Fibroblast of lung (primary cell): Measurements from ENCODE around the gene POLQ. TPM values are rescaled to one million over a fixed set of nuclear protein-coding genes. Genes with fewer than 3 reads are reported as not detected.

Experiments
- DNase-seq, 2 donors: peaks; one replicate each; pipeline versions ENCODE4 v3.0.0 to v3.0.0-alpha.2; 2010; ENCODE audit warnings: low read depth in 2 of 2
- H2AFZ ChIP-seq: 2 replicates; pipeline ENCODE4 v1.5.1; 2012; ENCODE audit warnings: low read length, control low read depth, inconsistent platforms
- H3K27ac ChIP-seq: 2 replicates; pipeline ENCODE4 v1.5.1; 2011; ENCODE audit warnings: low read length, control low read depth; ENCODE audit not compliant: insufficient read depth
- H3K27me3 ChIP-seq: 2 replicates; pipeline ENCODE4 v1.5.1; 2011; ENCODE audit warnings: mild to moderate bottlenecking, low read length; ENCODE audit not compliant: control insufficient read depth, insufficient read depth
- H3K36me3 ChIP-seq: 2 replicates; pipeline ENCODE4 v1.5.1; 2011; ENCODE audit warnings: low read length; ENCODE audit not compliant: control insufficient read depth, insufficient read depth
- H3K4me1 ChIP-seq: 2 replicates; pipeline ENCODE4 v1.5.1; 2011; ENCODE audit warnings: low read length; ENCODE audit not compliant: control insufficient read depth, insufficient read depth; ENCODE audit errors: extremely low read depth
- H3K4me2 ChIP-seq: 2 replicates; pipeline ENCODE4 v1.5.1; 2011; ENCODE audit warnings: low read length, control low read depth; ENCODE audit not compliant: insufficient read depth; ENCODE audit errors: extremely low read depth
- H3K4me3 ChIP-seq, 4 experiments: fragments of 200-600 bp in 1 of 4; sonication (generic) in 1 of 4; replicated peaks in 1 of 4; 2 replicates each; pipeline ENCODE4 v1.5.1; 2011 to 2016; ENCODE audit warnings: low read length in 4 of 4, low read depth in 3 of 4, mild to moderate bottlenecking in 3 of 4, control low read depth in 2 of 4, inconsistent platforms in 1 of 4, mixed read lengths in 1 of 4; ENCODE audit not compliant: insufficient read depth in 1 of 4; ENCODE audit errors: control extremely low read depth in 1 of 4
- H3K79me2 ChIP-seq: 2 replicates; pipeline ENCODE4 v1.5.1; 2012; ENCODE audit warnings: mild to moderate bottlenecking, low read length, inconsistent platforms; ENCODE audit not compliant: control insufficient read depth, insufficient read depth
- H3K9ac ChIP-seq: 2 replicates; pipeline ENCODE4 v1.5.1; 2011; ENCODE audit warnings: mild to moderate bottlenecking, low read length, control low read depth; ENCODE audit not compliant: insufficient read depth
- H3K9me3 ChIP-seq: 2 replicates; pipeline ENCODE4 v1.5.1; 2012; ENCODE audit warnings: low read depth, low read length; ENCODE audit not compliant: control insufficient read depth, insufficient read depth
- H4K20me1 ChIP-seq: 2 replicates; pipeline ENCODE4 v1.5.1; 2011; ENCODE audit warnings: low read length; ENCODE audit not compliant: control insufficient read depth, insufficient read depth; ENCODE audit errors: extremely low read depth
- EZH2 ChIP-seq: IDR thresholded peaks from 2 replicates; pipeline ENCODE4 v1.5.1; 2012; ENCODE audit warnings: low read length, control low read depth, mild to moderate bottlenecking; ENCODE audit errors: missing control alignments
- polyA plus RNA-seq, 2 donors: library from polyadenylated mRNA; depleted of rRNA in 1 of 2; stranded (reverse) in 1 of 2; unstranded in 1 of 2; fragments of >200 nt; gene quantifications; 2 replicates each; pipeline ENCODE4 v1.2.1, GENCODE V29; 2011 to 2012; ENCODE audit warnings: missing spikeins in 1 of 2
- total RNA-seq: library from RNA; depleted of rRNA; stranded (reverse); fragments of >200 nt; gene quantifications from 2 replicates; pipeline ENCODE4 v1.2.1, GENCODE V29; 2014
- TF ChIP-seq, protein P1 (sequence below), 2 donors: IDR thresholded peaks in 1 of 2; conservative IDR thresholded peaks in 1 of 2; 1 replicate in 1 of 2; 2 replicates in 1 of 2; pipeline ENCODE4 v1.5.1; 2011 to 2012; ENCODE audit warnings: low read length in 2 of 2, control low read depth in 1 of 2, inconsistent platforms in 1 of 2, low read depth in 1 of 2, mild to moderate bottlenecking in 1 of 2

POLQ gene
- total and polyA plus RNA-seq, 2 donors (not counting 1 experiment from before 2014, with no cell fraction given): 1.1 to 4.1 TPM

DNA sequence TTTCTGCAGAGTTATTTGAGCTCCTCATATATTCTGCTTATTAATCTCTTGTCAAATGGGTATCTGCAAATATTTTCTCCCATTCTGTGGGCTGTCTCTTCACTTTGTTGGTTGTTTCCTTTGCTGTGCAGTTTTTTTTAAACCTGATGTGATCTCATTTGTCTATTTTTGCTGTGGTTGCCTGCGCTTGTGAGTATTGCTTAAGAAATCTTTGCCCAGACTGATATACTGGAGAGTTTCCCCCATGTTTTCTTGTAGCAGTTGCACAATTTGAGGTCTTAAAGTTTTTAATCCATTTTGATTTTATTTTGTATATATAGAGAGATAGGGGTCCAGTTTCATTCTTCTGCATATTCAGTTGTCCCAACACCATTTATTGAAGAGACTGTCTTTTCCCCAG lies 102.3 kb downstream of the POLQ start:
- Histone ChIP-seq H3K4me1 (no peaks in the 10 kb centered on the region), H3K79me2 (no peaks in the 10 kb centered on the region), H3K9me3 (no peaks in the 10 kb centered on the region), H3K36me3 (no peaks in the 10 kb centered on the region), H4K20me1 (no peaks in the 10 kb centered on the region), H3K9ac (no peak overlapping the region), H3K4me3 (no peak overlapping the region), H2AFZ (no peak overlapping the region), H3K27ac (no peak overlapping the region), H3K4me2 (no peak overlapping the region), H3K27me3 (no peaks in the 10 kb centered on the region)
- no peak for TF ChIP-seq EZH2
- TF ChIP-seq, protein P1, sequence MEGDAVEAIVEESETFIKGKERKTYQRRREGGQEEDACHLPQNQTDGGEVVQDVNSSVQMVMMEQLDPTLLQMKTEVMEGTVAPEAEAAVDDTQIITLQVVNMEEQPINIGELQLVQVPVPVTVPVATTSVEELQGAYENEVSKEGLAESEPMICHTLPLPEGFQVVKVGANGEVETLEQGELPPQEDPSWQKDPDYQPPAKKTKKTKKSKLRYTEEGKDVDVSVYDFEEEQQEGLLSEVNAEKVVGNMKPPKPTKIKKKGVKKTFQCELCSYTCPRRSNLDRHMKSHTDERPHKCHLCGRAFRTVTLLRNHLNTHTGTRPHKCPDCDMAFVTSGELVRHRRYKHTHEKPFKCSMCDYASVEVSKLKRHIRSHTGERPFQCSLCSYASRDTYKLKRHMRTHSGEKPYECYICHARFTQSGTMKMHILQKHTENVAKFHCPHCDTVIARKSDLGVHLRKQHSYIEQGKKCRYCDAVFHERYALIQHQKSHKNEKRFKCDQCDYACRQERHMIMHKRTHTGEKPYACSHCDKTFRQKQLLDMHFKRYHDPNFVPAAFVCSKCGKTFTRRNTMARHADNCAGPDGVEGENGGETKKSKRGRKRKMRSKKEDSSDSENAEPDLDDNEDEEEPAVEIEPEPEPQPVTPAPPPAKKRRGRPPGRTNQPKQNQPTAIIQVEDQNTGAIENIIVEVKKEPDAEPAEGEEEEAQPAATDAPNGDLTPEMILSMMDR (conservative IDR thresholded peaks at IDR 0.05 in 1 of 2, IDR thresholded peaks at IDR 0.05 in 1 of 2; ENCODE audit: low read depth in 1 of 2, low read length in 2 of 2): no peak
- peak in 1 of 2 donors; percentile 3 for DNase-seq

DNA sequence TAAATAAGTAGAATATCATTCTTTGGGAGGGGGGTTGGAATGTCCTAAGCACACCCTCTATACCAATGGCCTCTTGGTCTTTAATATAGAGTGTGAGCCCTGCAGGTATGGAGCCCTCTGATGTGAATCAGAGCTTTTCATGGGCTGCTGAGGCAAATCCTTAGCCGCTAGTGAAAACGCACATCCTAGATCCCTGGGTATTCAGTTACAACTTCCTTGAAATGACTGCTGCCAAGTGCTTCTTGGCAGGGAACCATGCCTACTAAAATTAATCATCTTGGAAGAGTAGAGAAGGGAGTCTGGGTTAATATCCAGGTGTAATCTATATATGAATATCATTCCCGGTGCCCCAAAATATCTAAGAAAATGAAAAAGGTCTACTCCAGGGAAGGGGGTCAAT lies 109.1 kb downstream of the POLQ start:
- Histone ChIP-seq H3K9me3 (no peaks in the 10 kb centered on the region), H3K79me2 (no peaks in the 10 kb centered on the region), H3K27ac (no peak overlapping the region), H3K4me1 (no peaks in the 10 kb centered on the region), H4K20me1 (no peaks in the 10 kb centered on the region), H3K9ac (no peak overlapping the region), H3K27me3 (no peaks in the 10 kb centered on the region), H3K4me3 (no peak overlapping the region), H3K4me2 (no peak overlapping the region), H3K36me3 (no peaks in the 10 kb centered on the region), H2AFZ (no peak overlapping the region)
- TF ChIP-seq, protein P1 (conservative IDR thresholded peaks at IDR 0.05 in 1 of 2, IDR thresholded peaks at IDR 0.05 in 1 of 2; ENCODE audit: low read depth in 1 of 2, low read length in 2 of 2): no peak
- no peak for TF ChIP-seq EZH2
- peak in 1 of 2 donors; percentile 20 for DNase-seq

DNA sequence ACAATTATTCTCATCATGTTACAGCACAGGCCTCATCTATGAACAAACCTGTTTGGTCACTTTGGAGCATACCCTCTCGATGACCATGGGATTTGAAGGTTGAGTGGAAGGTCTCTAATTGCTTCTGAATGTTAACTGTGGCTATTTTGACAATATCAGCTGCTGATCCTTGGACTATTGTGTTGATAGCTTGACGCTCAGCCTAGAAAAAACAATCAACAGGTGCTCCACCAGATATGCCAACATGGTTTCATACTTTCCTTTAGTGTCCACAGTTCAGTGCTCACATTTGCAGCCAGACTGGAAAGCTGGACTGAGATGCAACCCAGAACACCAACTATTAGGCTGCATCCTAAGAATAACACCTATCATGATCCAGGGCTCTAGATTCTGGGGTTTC lies 109.7 kb downstream of the POLQ start:
- Histone ChIP-seq H3K9ac (no peak overlapping the region), H3K36me3 (no peaks in the 10 kb centered on the region), H2AFZ (no peak overlapping the region), H4K20me1 (no peaks in the 10 kb centered on the region), H3K27me3 (no peaks in the 10 kb centered on the region), H3K4me1 (no peaks in the 10 kb centered on the region), H3K4me3 (no peak overlapping the region), H3K27ac (no peak overlapping the region), H3K9me3 (no peaks in the 10 kb centered on the region), H3K79me2 (no peaks in the 10 kb centered on the region), H3K4me2 (no peak overlapping the region)
- TF ChIP-seq EZH2: no peak
- TF ChIP-seq, protein P1 (conservative IDR thresholded peaks at IDR 0.05 in 1 of 2, IDR thresholded peaks at IDR 0.05 in 1 of 2; ENCODE audit: low read depth in 1 of 2, low read length in 2 of 2): no peak
- DNase-seq: no peak
